Endothelial cell of umbilical vein (primary cell): ENCODE measurements around the gene OGFOD2.

Source experiments
- POLR2A ChIP-seq: IDR thresholded peaks from 2 replicates; pipeline ENCODE4 v1.6.1; 2012; ENCODE audit warnings: low read depth, mild to moderate bottlenecking, control low read depth, low read length
- POLR2AphosphoS5 ChIP-seq: IDR thresholded peaks from 2 replicates; pipeline ENCODE4 v1.6.1; 2012; ENCODE audit warnings: low read depth, mild to moderate bottlenecking, control low read depth, low read length, moderate library complexity; ENCODE audit not compliant: insufficient read depth
- TF ChIP-seq, protein P1 (sequence below), 2 donors: IDR thresholded peaks; 1 replicate in 1 of 2; 2 replicates in 1 of 2; pipeline ENCODE4 v1.5.1; 2011; ENCODE audit warnings: low read length in 2 of 2, mild to moderate bottlenecking in 2 of 2, moderate library complexity in 2 of 2, control low read depth in 1 of 2, inconsistent platforms in 1 of 2, low read depth in 1 of 2; ENCODE audit not compliant: insufficient read depth in 1 of 2; ENCODE audit errors: extremely low read depth in 1 of 2

DNA sequence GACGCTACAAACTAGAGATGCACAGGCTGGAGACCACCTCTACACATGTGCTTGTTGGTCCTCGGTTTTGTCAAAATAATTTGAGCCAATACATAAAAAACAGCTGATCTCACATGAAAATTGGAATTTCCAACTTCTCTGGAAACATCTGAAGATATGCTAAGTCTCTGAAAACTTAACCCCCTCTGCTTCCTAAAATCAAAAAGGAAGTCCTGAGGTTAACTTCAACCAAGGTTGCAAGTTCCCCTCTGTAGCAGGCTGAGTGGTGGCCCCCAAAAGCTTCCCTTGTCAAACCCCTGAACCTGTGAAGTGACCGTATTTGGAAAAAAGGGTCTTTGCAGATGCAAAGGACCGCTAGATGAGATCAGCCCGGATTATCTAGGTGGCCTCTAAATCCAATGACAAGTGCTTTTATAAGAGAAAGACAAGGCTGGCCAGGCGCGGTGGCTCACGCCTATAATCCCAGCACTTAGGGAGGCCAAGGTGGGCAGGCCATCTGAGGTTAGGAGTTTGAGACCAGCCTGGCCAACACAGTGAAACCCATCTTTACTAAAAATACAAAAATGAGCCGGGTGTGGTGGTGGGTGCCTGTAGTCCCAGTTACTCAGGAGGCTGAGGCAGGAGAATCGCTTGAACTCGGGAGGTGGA is 47.2 kb upstream of the OGFOD2 start:
- TF ChIP-seq, protein P1, sequence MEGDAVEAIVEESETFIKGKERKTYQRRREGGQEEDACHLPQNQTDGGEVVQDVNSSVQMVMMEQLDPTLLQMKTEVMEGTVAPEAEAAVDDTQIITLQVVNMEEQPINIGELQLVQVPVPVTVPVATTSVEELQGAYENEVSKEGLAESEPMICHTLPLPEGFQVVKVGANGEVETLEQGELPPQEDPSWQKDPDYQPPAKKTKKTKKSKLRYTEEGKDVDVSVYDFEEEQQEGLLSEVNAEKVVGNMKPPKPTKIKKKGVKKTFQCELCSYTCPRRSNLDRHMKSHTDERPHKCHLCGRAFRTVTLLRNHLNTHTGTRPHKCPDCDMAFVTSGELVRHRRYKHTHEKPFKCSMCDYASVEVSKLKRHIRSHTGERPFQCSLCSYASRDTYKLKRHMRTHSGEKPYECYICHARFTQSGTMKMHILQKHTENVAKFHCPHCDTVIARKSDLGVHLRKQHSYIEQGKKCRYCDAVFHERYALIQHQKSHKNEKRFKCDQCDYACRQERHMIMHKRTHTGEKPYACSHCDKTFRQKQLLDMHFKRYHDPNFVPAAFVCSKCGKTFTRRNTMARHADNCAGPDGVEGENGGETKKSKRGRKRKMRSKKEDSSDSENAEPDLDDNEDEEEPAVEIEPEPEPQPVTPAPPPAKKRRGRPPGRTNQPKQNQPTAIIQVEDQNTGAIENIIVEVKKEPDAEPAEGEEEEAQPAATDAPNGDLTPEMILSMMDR (IDR thresholded peaks at IDR 0.05; ENCODE audit: extremely low read depth in 1 of 2, insufficient read depth in 1 of 2, low read depth in 1 of 2, low read length in 2 of 2) = no peak
- TF ChIP-seq POLR2AphosphoS5 = no peak
- TF ChIP-seq POLR2A = no peak
